ENCODE measurements around the gene ALCAM.

ALCAM gene

GRCh38 chr3:105327662-105328337 is 38.9 kb upstream of the ALCAM start:
- Histone ChIP-seq H3K4me1 (ENCODE audit: control insufficient read depth, insufficient read depth, low read length) (no peaks in the 10 kb centered on the region), H3K4me3 (ENCODE audit: low read depth, low read length) (no peak overlapping the region), H3K36me3 (ENCODE audit: control insufficient read depth in 2 of 2, insufficient read depth in 1 of 2, low read length in 2 of 2) (no peaks in the 10 kb centered on the region), H3K9me3 (ENCODE audit: control insufficient read depth, insufficient read depth, low read depth, low read length) (no peaks in the 10 kb centered on the region), H3K27ac (ENCODE audit: extremely low read depth, low read depth, low read length) (no peak overlapping the region)
- POLR2A ChIA-PET, result no interaction called here
- TF ChIP-seq CTCF (tag by site-specific recombination; IDR thresholded peaks at IDR 0.05) (no peak), ZNF19 (tag by site-specific recombination; IDR thresholded peaks at IDR 0.05; ENCODE audit: low read depth) (no peak), ZNF623 (tag by site-specific recombination; IDR thresholded peaks at IDR 0.05) (no peak), ZNF16 (tag by site-specific recombination; IDR thresholded peaks at IDR 0.05; ENCODE audit: low read depth) (no peak), GLIS2 (tag by site-specific recombination; IDR thresholded peaks at IDR 0.05) (no peak), AEBP2 (tag by site-specific recombination; IDR thresholded peaks at IDR 0.05; ENCODE audit: borderline replicate concordance) (no peak), HOXC10 (CRISPR knock-in tag; IDR thresholded peaks at IDR 0.05) (no peak), ZNF280C (tag by site-specific recombination; IDR thresholded peaks at IDR 0.05) (no peak), ZNF830 (tag by site-specific recombination; IDR thresholded peaks at IDR 0.05; ENCODE audit: low read depth) (no peak), ZNF561 (tag by site-specific recombination; IDR thresholded peaks at IDR 0.05; ENCODE audit: borderline replicate concordance) (no peak), FEZF1 (tag by site-specific recombination; IDR thresholded peaks at IDR 0.05) (no peak), ZNF37A (tag by site-specific recombination; IDR thresholded peaks at IDR 0.05) (no peak), ZBTB1 (tag by site-specific recombination; IDR thresholded peaks at IDR 0.05) (no peak), ZNF423 (tag by site-specific recombination; IDR thresholded peaks at IDR 0.05) (no peak), ZNF501 (tag by site-specific recombination; IDR thresholded peaks at IDR 0.05) (no peak), ZNF664 (tag by site-specific recombination; IDR thresholded peaks at IDR 0.05) (no peak), EGR2 (tag by site-specific recombination; IDR thresholded peaks at IDR 0.05; ENCODE audit: low read depth) (no peak), SP2 (tag by site-specific recombination; IDR thresholded peaks at IDR 0.05) (no peak), ZNF747 (tag by site-specific recombination; IDR thresholded peaks at IDR 0.05) (no peak)
- CTCF ChIA-PET, result no interaction called here

GRCh38 chr3:105328338-105328730 is 38.4 kb upstream of the ALCAM start:
- Histone ChIP-seq H3K4me1 (ENCODE audit: control insufficient read depth, insufficient read depth, low read length) (no peaks in the 10 kb centered on the region), H3K36me3 (ENCODE audit: control insufficient read depth in 2 of 2, insufficient read depth in 1 of 2, low read length in 2 of 2) (no peaks in the 10 kb centered on the region), H3K27ac (ENCODE audit: extremely low read depth, low read depth, low read length) (no peak overlapping the region), H3K4me3 (ENCODE audit: low read depth, low read length) (no peak overlapping the region), H3K9me3 (ENCODE audit: control insufficient read depth, insufficient read depth, low read depth, low read length) (no peaks in the 10 kb centered on the region)
- CTCF ChIA-PET, result interaction anchor here (0.6 kb wide), 1 partner anchor 149 kb away, joined by 3 read pairs; no protein-coding TSS in a partner anchor
- POLR2A ChIA-PET, result no interaction called here
- TF ChIP-seq ZNF792 (tag by site-specific recombination; IDR thresholded peaks at IDR 0.05), result no peak
- no peak for TF ChIP-seq ZNF514 (tag by site-specific recombination; IDR thresholded peaks at IDR 0.05)
- TF ChIP-seq ZNF473 (tag by site-specific recombination; IDR thresholded peaks at IDR 0.05), result no peak
- no peak for TF ChIP-seq KLF8 (tag by site-specific recombination; IDR thresholded peaks at IDR 0.05)
- no peak for TF ChIP-seq ZBTB44 (tag by site-specific recombination; IDR thresholded peaks at IDR 0.05)
- no peak for TF ChIP-seq ZNF529 (tag by site-specific recombination; IDR thresholded peaks at IDR 0.05; ENCODE audit: insufficient replicate concordance)
- TF ChIP-seq ZNF112 (tag by site-specific recombination; IDR thresholded peaks at IDR 0.05), result no peak
- TF ChIP-seq ZNF677 (tag by site-specific recombination; IDR thresholded peaks at IDR 0.05), result no peak

All from HEK293 (cell line).